ENCODE measurements around the gene SRP68. TPM values are rescaled to one million over a fixed set of nuclear protein-coding genes. Genes with fewer than 3 reads are reported as not detected.

SRP68 gene
- total RNA-seq, 1 donor from 2014 or later = 74.3 TPM

DNA sequence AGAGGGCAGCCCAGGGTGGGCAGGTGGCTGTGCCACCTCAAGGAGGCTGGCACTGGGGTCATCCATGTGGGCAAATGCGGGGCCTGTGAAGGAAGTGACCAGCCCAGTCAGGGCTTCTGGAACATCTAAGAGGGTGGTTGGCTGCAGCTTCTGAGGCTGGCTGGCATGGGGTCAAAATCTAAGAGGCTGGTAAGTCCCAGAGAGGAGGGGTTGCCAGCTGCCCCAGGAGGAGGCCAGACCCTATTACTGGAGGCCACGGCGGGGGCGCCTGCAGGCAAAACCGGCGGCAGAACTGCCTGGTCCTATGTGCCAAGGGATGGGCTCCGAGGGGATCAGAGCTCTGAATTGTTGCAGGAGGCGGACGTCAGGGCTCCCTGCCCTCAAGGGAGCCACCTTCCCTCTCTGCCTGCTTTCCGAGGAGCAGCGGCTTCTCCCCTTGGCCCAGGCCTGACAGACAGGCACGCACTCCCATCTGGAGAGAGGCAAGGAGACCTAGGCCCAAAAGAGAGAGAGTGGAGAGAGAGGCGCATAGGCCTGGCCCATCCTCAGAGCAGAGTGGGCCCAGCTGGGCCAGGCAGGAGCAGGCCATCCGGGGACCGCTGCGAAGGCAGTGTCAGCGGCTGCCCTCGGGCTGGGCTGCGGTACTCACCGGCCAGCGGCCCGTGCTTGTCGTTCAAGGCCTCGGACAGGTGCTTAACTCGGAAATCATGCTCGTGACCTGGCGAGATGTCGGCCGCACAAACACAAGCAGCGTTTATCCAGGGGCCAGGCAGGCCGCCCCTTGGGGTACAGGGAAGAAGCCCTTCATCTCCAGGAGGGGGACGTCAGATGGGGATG, 17.6 kb upstream of the SRP68 start:
- no peak overlapping the region for H3K4me3 ChIP-seq (ENCODE audit: insufficient read depth, low read depth, low read length)
- H3K4me2 ChIP-seq (ENCODE audit: low read length) = no peak overlapping the region
- H3K27me3 Mint-ChIP-seq (ENCODE audit: low read depth, unreplicated experiment) = no peaks in the 10 kb centered on the region
- no peaks in the 10 kb centered on the region for H3K79me2 ChIP-seq (ENCODE audit: insufficient read depth, low read length)
- DNase-seq (ENCODE audit: low read depth) (no peak), FAIRE-seq (no peak)
- peaks cover 19% of the 10 kb centered on the region for H3K36me3 Mint-ChIP-seq (ENCODE audit: low read depth, unreplicated experiment)
- no peak overlapping the region for H3K27ac ChIP-seq (ENCODE audit: low read depth, low read length)
- no peaks in the 10 kb centered on the region for H3K4me1 ChIP-seq (ENCODE audit: insufficient read depth, low read length)
- TF ChIP-seq, protein P1, sequence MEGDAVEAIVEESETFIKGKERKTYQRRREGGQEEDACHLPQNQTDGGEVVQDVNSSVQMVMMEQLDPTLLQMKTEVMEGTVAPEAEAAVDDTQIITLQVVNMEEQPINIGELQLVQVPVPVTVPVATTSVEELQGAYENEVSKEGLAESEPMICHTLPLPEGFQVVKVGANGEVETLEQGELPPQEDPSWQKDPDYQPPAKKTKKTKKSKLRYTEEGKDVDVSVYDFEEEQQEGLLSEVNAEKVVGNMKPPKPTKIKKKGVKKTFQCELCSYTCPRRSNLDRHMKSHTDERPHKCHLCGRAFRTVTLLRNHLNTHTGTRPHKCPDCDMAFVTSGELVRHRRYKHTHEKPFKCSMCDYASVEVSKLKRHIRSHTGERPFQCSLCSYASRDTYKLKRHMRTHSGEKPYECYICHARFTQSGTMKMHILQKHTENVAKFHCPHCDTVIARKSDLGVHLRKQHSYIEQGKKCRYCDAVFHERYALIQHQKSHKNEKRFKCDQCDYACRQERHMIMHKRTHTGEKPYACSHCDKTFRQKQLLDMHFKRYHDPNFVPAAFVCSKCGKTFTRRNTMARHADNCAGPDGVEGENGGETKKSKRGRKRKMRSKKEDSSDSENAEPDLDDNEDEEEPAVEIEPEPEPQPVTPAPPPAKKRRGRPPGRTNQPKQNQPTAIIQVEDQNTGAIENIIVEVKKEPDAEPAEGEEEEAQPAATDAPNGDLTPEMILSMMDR (IDR thresholded peaks at IDR 0.05; ENCODE audit: insufficient read depth, low read depth, low read length) = no peak
- TF ChIP-seq EZH2 (IDR thresholded peaks at IDR 0.05; ENCODE audit: insufficient read depth, low read length) = no peak
- H3K4me1 Mint-ChIP-seq (ENCODE audit: low read depth, unreplicated experiment) = no peaks in the 10 kb centered on the region
- H3K27ac Mint-ChIP-seq (ENCODE audit: unreplicated experiment) = peak overlapping the region; percentile 18
- peaks cover 43% of the 10 kb centered on the region for H4K20me1 ChIP-seq (ENCODE audit: insufficient read depth, low read length)
- H3K9ac ChIP-seq (ENCODE audit: low read length) = no peak overlapping the region
- H3K4me3 Mint-ChIP-seq (ENCODE audit: unreplicated experiment) = no peak overlapping the region
- no peaks in the 10 kb centered on the region for H3K9me3 ChIP-seq (ENCODE audit: insufficient read depth, low read depth, low read length)
- H3K27me3 ChIP-seq (ENCODE audit: insufficient read depth, low read length) = no peaks in the 10 kb centered on the region
- no peak overlapping the region for H2AFZ ChIP-seq (ENCODE audit: low read depth, low read length)
- no peaks in the 10 kb centered on the region for H3K9me3 Mint-ChIP-seq (ENCODE audit: unreplicated experiment)
- peaks cover 23% of the 10 kb centered on the region for H3K36me3 ChIP-seq (ENCODE audit: insufficient read depth, low read length)

DNA sequence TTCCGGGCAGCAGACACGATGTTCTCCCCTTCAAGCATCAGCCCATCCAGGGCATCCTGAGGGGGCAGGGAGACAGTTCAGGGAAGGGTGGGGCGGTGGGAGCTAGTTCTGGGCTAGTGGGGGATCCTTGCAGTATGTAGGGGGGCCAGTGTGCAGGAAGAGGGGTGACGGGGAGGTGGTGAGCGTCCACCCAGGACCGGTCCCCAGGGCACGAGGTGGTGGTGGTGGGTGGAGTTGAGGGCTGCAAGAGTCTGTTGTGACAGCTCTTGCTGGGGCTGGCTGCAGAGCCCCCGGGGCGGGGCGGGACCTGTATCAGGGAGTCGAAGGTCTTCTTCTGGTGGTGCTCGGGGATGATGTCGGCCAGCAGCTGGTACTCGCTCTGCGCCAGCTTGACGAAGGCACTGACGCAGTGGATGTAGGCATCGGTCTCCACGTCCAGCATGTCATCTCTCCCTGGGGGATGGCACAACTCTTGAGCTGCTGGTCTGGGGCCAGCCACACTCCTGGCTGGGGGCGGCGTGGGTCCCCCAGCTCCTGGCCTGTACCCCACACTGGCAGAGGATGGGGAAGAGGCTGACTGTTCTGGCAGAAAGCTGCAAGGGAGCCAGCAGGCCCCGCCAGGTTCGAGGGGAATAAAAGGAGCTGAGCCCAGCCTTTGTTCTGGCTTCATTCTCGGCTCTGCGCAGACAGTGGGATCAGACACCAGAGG, 16.7 kb upstream of the SRP68 start:
- Histone ChIP-seq H3K4me3 (ENCODE audit: insufficient read depth, low read depth, low read length) (no peak overlapping the region), H3K36me3 (ENCODE audit: insufficient read depth, low read length) (peaks cover 27% of the 10 kb centered on the region), H3K9ac (ENCODE audit: low read length) (no peak overlapping the region), H3K79me2 (ENCODE audit: insufficient read depth, low read length) (no peaks in the 10 kb centered on the region), H3K9me3 (ENCODE audit: insufficient read depth, low read depth, low read length) (no peaks in the 10 kb centered on the region), H3K4me2 (ENCODE audit: low read length) (no peak overlapping the region), H2AFZ (ENCODE audit: low read depth, low read length) (no peak overlapping the region), H3K27me3 (ENCODE audit: insufficient read depth, low read length) (no peaks in the 10 kb centered on the region), H3K27ac (ENCODE audit: low read depth, low read length) (no peak overlapping the region), H4K20me1 (ENCODE audit: insufficient read depth, low read length) (peaks cover 35% of the 10 kb centered on the region), H3K4me1 (ENCODE audit: insufficient read depth, low read length) (no peaks in the 10 kb centered on the region)
- TF ChIP-seq EZH2 (IDR thresholded peaks at IDR 0.05; ENCODE audit: insufficient read depth, low read length) = no peak
- TF ChIP-seq, protein P1 (IDR thresholded peaks at IDR 0.05; ENCODE audit: insufficient read depth, low read depth, low read length) = no peak
- no peak for DNase-seq (ENCODE audit: low read depth)
- Mint-ChIP-seq H3K9me3 (ENCODE audit: unreplicated experiment) (no peaks in the 10 kb centered on the region), H3K4me3 (ENCODE audit: unreplicated experiment) (no peak overlapping the region), H3K27me3 (ENCODE audit: low read depth, unreplicated experiment) (no peaks in the 10 kb centered on the region), H3K27ac (ENCODE audit: unreplicated experiment) (peak overlapping the region; percentile 53), H3K4me1 (ENCODE audit: low read depth, unreplicated experiment) (no peaks in the 10 kb centered on the region), H3K36me3 (ENCODE audit: low read depth, unreplicated experiment) (peaks cover 19% of the 10 kb centered on the region)
- no peak for FAIRE-seq

Data from astrocyte (in vitro differentiated cells and primary cell).